Measurements from ENCODE around the gene OAF.
"Not testable (repeated sequence)": the region's sequence is repeated elsewhere in the genome, so short reads cannot be mapped to it uniquely, and the experiment has no call there.

Gene OAF

DNA sequence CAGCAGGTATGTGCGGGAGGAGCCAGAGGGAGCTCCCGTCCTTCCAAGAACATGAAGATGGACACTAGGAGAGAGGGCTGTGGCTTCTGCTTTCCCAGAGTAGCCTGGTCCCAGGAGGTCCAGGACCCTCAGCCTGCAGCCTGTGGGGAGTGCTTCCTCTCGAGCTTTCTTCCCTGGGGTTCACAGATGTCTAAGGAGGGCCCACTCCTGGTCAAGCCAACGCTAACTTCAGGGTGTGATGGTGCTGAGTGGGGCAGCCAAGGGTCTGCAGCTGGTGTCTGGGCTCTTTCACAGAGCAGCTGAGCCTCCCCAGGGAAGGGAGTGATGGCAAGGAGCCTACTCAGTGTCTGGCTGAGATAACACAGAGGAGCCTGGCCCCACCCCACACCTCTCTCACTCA lies 32.4 kb downstream of the OAF start:
- no peak for TF ChIP-seq ZNF274 (IDR thresholded peaks at IDR 0.05; ENCODE audit: low read depth, low read length)
- H3K4me3 ChIP-seq (ENCODE audit: low read length): no peak overlapping the region

DNA sequence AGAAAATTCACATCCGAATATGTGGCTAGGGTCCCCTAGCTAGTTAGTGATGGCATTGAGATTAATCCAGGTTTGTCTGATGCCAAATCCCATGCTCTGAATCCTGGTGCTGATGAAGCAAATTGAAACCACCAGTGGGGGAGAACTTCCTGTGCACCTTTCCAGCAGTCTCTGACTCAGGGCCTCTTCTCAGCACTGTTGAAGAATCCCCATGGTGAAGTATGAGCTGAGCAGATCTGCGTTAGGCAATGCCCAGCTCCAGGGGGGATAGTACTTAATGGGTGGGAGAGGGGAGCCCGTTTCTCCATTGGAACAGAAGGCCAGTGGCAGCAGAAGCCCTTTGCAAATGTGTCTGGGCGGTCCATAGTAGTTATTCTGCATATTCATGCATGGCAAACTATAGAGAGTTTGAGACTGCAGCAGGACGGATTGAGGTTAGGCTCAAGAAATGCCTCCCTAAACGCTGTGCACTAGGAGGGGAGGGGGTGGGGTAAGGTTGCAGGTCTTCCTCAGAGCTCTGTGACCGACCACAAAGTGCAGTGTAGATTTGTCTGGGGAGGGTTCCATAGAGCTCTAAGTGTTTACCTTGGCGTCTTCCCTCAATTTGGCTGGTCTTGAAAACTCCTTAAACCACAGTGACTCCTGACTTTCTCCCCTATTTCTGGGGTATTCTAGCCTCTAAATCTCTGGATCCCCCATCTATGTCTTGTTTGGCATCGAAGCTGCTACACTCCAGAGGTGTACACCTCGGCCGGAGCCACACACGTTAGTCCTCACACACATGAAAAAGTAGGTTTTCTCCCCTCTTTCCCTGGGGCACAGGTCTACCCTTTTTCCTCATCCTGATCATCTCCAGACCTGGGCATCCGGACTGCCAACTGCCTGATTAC lies 33.9 kb downstream of the OAF start:
- H3K4me3 ChIP-seq (ENCODE audit: low read length): no peak overlapping the region

GRCh38 chr11:120245434-120245833 lies 34.6 kb downstream of the OAF start:
- no peak overlapping the region for H3K4me3 ChIP-seq (ENCODE audit: low read length)
- no peak for TF ChIP-seq ZNF274 (IDR thresholded peaks at IDR 0.05; ENCODE audit: low read depth, low read length)

More for the DNA sequence above, 33.9 kb downstream of the OAF start:
- no peak for TF ChIP-seq ZNF274 (IDR thresholded peaks at IDR 0.05; ENCODE audit: low read depth, low read length)

DNA sequence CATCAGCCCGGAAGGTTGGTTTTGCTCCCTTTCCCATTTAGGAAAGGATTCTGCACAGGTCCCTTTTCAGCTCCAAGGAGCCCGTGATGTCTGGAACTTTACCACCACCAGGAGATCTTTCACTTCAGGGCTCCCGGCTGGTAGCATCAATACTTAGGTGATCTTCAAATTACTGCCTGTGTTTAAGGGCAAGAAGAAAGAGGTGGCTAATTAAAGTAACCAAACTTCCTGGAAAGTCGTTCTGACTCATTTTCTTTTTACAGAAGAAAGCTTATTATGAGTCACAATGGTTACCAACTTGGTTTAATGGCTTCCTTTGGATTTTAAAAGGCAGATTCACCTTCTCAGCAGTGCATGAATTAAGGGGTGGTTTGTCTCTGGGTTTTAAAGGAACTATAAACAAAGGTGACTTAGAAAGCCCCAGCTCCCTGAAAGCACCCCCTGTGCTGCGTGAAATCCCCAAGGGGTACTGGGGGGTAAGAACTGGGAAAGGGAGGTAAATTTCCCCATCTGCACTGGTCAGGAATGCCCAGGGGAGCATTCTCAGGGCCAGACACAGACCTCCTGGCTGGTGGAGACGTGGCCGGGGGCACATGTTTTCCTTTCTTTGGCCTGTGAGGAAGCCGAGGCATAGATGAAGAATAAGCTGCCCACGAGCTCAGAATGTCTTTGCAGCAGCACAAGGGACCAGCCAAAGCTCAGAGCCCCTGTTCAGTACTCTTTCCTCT lies 37.9 kb downstream of the OAF start:
- no peak overlapping the region; the same call in 1 of the 2 replicates for H3K4me3 ChIP-seq (ENCODE audit: low read length)
- TF ChIP-seq ZNF274 (IDR thresholded peaks at IDR 0.05; ENCODE audit: low read depth, low read length): no peak

DNA sequence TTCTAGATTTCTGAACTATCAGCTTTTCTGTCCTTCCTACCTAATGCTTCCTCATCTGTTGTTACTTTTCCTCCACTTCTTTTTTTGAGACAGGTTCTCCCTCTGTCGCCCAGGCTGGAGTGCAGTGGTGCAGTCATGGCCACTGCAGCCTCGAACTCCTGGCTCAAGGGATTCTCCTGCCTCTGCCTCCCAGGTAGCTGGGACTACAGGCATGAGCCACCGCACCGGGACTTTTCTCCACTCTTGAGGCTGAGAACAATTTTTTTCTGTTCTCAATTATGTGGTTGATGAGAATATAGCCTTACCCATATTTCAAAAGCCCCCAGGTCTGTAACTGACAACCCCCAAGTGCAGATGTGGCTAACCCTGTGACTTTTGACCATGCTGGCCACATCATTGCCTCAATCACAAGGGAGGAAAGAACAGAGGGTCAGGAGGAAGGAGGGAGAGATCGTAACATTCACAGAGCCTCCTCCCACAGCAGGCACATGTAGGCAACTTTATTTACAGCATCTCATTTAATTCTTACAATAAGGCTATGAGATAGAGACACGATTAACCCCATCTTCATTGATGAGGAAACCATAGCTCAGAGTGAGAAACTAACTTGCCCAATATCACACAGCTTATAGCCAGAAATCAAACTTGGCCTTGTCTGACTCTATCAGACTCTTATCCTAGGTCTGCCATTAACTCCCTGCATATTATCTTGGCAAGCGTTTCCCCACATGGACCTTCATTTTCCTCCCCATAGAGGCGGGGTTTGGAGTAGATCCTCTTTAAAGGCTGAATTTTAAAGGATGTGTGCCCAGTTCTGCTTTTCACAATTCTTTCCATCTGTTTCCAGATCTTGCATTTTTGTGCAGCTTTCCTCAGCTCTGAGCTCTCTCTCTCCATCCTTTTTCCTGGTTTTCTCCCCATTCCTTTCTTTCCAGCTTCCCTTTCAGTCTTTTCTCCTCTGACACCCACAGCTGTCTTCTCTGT lies 38.7 kb downstream of the OAF start:
- no peak for TF ChIP-seq ZNF274 (IDR thresholded peaks at IDR 0.05; ENCODE audit: low read depth, low read length)
- H3K4me3 ChIP-seq (ENCODE audit: low read length): no peak overlapping the region; the same call in 1 of the 2 replicates

- not testable (repeated sequence) for H3K4me3 ChIP-seq (ENCODE audit: low read length)
Observed at GRCh38 chr11:120253377-120253776, 42.5 kb downstream of the OAF start.

DNA sequence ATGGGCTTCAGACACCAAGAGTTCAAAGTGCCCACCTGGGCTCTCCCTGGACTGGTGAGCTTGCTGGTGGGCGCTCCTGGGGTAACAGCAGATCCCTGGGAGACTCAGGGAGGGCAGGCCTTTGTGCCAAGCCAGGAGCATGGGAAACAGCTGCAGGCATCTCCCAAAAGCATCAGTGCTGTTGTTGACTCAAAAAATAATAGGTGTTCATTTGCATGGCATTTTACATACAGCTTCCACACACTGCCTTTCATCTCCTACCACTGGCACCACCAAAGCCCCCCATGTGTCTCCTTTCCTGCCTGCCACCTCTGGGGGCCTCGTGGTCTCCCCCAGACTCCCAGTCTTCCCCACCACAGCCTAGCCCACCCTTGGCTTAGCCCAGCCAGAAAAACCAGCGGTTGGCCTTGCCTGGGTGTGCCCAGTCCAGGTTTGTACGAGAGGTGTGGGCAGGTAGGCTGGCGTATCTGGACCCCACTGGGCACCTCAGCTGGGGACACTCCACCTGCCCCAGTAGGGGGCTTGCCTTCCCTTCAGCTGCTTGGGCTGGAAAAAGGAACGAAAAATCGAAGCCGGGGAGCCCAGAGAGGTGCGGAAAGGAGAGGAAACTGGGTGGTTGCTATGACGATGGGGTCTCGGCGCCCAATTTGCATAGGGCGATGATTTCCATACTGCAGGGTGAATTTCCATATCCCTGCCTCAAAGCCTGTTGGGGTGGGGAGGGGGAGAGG lies 44.1 kb downstream of the OAF start:
- H3K4me3 ChIP-seq (ENCODE audit: low read length): no peak overlapping the region
- no peak for TF ChIP-seq ZNF274 (IDR thresholded peaks at IDR 0.05; ENCODE audit: low read depth, low read length)

DNA sequence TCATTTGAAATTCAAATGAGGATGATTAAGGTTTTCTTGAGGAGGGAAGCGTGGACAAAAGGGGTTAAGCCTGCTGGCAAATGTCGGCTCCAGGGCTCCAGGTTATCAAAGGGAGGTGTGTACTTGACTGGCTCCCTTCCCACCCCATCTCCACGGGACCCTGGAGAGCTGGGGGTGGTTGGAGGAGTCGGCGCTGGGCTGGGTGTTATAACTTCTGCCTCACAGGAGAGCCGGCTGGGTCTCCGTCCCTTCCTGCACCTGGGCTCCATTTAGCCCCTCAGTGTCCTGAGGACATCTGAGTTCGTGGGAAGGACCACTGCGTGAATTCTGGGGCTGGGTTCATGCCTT lies 44.7 kb downstream of the OAF start:
- H3K4me3 ChIP-seq (ENCODE audit: low read length): no peak overlapping the region
- no peak for TF ChIP-seq ZNF274 (IDR thresholded peaks at IDR 0.05; ENCODE audit: low read depth, low read length)

- no peak overlapping the region for H3K4me3 ChIP-seq (ENCODE audit: low read length)
- TF ChIP-seq ZNF274 (IDR thresholded peaks at IDR 0.05; ENCODE audit: low read depth, low read length): no peak
Observed at GRCh38 chr11:120256178-120256577, 45.3 kb downstream of the OAF start.

- no peak for TF ChIP-seq ZNF274 (IDR thresholded peaks at IDR 0.05; ENCODE audit: low read depth, low read length)
- H3K4me3 ChIP-seq (ENCODE audit: low read length): no peak overlapping the region
Observed at GRCh38 chr11:120256779-120257178, 45.9 kb downstream of the OAF start.

GRCh38 chr11:120257346-120257745 lies 46.5 kb downstream of the OAF start:
- TF ChIP-seq ZNF274 (IDR thresholded peaks at IDR 0.05; ENCODE audit: low read depth, low read length): no peak
- no peak overlapping the region for H3K4me3 ChIP-seq (ENCODE audit: low read length)

DNA sequence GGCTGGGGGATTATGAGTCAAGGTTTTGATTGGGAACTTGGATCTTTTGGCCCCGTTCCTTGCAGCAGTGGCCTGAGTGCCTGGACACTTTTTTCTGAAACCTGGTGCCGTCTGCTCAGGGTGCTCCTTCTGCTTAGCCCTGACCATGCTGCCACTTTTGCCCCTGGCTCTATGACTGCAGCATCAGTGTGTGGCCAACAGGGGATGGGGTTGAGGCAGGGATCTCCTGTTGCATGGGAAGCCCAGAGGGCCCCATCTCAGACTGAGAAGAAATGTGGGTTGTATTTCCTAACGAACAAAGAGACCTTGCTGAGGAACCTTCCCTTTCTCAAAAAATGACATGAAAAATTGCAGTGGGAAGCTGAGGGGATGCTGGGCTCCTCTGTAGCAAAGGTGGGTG lies 47.8 kb downstream of the OAF start:
- H3K4me3 ChIP-seq (ENCODE audit: low read length): no peak overlapping the region
- no peak for TF ChIP-seq ZNF274 (IDR thresholded peaks at IDR 0.05; ENCODE audit: low read depth, low read length)

- no peak overlapping the region for H3K4me3 ChIP-seq (ENCODE audit: low read length)
- TF ChIP-seq ZNF274 (IDR thresholded peaks at IDR 0.05; ENCODE audit: low read depth, low read length): no peak
Observed at GRCh38 chr11:120259241-120259640, 48.4 kb downstream of the OAF start.

Measured in GM08714 (cell line).